Stimulated activated CD4-positive, alpha-beta T cell treated with anti-CD3 and anti-CD28 coated beads, Interleukin-1b, Interleukin-23, amount 100 ng/mL, for 4 hours (primary cell): ENCODE data around the gene MREG.

Experiments used
- DNase-seq, 2 donors: peaks; one replicate each; pipeline ENCODE4 v3.0.0-alpha.2; 2020; ENCODE audit warnings: low read depth in 2 of 2

MREG gene

GRCh38 chr2:215919624-215920243 is 93.6 kb downstream of the MREG start:
- DNase-seq = no peak

- no peak for DNase-seq
Measured at GRCh38 chr2:215918901-215919599, 94.3 kb downstream of the MREG start.

GRCh38 chr2:215917953-215918620 is 95.3 kb downstream of the MREG start:
- DNase-seq = no peak

- DNase-seq = no peak
Measured at GRCh38 chr2:215915441-215915840, 97.9 kb downstream of the MREG start.

- DNase-seq = no peak
Measured at GRCh38 chr2:215914777-215915165, 98.6 kb downstream of the MREG start.

DNA sequence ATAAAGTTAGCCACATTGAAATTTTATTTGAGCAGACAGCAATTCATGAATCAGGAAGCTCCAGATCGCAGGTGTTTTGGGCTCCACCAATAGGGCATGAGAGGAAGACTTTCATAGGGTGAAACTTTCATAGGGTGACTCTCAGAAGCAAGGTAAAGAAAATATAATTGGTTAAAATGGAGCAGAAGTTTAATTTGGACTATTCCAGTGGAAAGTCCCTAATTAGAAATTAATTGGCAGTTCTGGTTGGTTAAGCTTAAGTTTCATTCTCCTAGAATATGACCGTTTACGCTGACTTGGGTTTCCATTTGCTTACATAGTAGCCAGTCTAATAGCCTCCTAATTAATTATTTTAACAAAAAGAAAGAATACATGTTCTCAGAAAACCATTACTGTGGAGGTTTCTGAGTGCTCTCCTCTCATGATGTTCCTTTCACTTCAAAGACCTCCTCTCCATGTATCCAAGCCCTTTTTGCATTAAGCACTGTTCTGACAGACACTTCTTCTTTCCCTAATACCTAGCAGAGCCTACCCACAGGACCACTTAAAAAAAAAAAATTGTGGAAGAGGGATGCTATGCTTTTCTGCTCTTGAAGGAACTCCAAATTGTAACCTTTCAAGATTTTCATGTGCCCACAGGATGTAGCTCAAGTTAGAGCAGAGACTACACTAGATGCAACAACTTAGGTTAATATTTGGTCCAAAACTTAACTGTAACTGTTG is 99.1 kb downstream of the MREG start:
- no peak for DNase-seq

GRCh38 chr2:215912299-215912842 is 101.0 kb downstream of the MREG start:
- no peak for DNase-seq

GRCh38 chr2:215911301-215912085 is 101.9 kb downstream of the MREG start:
- DNase-seq = no peak

- no peak for DNase-seq
Measured at GRCh38 chr2:215910180-215910579, 103.2 kb downstream of the MREG start.

DNA sequence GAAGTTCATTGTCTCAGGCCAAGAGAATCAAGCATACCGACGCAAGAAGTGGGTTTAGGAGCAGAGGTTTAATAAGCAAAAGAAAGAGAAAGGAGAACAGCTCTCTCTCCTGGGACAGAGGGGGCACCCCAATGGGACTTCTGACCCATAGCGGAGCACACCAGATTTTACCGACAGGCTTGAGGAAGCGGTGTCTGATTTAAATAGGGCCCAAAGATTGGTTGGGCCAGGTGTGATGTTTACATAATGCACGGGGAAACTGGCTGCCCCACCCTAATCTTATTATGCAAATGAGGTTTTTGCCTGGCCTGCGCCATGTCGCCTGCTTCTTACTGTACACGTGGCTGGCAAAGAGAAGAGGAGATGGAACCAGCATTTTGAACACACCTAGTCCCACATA is 106.2 kb downstream of the MREG start:
- DNase-seq = no peak

GRCh38 chr2:215906458-215906857 is 106.9 kb downstream of the MREG start:
- DNase-seq = no peak

DNA sequence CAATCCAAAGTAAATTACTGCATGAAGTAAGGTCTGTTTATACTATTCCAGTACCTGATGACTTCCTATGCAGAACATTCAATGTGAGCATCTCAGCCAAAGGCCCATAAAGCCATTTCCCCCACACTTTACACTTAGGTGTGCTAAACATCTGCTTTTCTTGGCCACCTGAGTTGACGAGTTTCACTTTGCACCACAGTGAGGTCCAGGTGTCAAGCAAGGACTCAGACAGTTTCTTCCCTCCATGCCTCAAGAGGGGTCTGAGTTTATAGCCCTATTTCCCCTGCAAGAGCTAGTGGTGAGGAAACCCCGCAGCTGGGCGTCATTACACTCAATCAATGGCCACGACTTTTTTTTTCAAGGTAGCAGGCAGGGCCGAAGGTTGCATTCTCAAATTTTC is 107.7 kb downstream of the MREG start:
- DNase-seq = no peak

DNA sequence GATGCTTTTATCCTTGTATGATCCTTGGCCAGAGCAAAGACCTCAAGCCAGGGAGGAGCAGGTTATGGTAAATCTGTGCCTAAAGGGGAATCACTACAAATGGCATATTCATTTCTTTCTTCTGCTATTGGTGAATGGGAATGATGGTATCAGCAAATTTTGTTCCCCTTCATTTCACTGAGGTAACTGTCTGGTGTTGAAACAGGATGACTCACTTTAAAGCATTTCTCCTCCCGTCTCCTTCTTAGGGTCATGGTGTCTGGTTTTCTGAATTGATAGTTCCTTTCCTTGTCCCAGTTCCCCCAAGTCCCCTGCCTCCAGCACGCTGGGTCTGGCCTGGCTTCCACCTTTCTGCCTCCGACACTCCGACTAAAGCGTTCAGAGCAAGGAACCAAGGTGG is 109.2 kb downstream of the MREG start:
- no peak for DNase-seq

DNA sequence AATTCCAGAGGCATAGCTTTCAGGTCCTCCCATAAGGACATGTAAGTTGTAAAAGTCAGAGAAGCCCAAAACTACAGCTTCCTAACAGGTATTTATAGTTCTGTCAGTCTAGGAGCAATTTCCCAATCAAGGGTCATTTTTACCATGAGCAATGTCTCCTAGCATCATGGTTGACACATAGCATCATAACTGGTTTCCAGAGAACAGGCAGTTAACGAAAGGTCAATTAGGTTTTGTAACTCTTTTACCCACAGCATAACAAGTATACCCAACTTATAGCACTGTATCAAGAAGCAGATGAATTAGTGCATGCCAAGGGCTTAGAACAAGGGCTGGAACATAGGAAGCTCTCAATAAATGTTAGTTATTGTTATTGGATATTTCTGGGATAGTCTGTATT is 110.1 kb downstream of the MREG start:
- DNase-seq = no peak

DNA sequence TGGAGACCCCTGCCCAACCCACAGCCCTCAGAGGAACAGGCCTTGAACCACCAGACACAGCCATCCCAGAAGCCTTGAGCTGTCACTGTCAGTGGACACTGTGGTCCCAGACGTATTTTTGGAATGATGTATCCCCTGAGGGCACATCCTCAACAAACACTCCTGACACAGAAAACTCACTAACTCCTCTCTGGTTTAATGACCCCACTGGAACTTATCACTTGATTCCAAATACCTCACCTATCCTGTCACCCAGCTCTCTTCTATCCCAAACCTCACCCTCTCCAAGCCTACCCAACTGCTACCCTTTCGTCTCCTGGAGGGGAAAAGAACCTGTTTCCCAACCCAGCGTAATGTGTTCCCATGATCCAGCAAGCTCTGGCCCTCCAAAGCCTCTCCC is 111.6 kb downstream of the MREG start:
- no peak for DNase-seq

GRCh38 chr2:215900843-215901242 is 112.5 kb downstream of the MREG start:
- no peak for DNase-seq

GRCh38 chr2:215900203-215900611 is 113.1 kb downstream of the MREG start:
- no peak for DNase-seq

DNA sequence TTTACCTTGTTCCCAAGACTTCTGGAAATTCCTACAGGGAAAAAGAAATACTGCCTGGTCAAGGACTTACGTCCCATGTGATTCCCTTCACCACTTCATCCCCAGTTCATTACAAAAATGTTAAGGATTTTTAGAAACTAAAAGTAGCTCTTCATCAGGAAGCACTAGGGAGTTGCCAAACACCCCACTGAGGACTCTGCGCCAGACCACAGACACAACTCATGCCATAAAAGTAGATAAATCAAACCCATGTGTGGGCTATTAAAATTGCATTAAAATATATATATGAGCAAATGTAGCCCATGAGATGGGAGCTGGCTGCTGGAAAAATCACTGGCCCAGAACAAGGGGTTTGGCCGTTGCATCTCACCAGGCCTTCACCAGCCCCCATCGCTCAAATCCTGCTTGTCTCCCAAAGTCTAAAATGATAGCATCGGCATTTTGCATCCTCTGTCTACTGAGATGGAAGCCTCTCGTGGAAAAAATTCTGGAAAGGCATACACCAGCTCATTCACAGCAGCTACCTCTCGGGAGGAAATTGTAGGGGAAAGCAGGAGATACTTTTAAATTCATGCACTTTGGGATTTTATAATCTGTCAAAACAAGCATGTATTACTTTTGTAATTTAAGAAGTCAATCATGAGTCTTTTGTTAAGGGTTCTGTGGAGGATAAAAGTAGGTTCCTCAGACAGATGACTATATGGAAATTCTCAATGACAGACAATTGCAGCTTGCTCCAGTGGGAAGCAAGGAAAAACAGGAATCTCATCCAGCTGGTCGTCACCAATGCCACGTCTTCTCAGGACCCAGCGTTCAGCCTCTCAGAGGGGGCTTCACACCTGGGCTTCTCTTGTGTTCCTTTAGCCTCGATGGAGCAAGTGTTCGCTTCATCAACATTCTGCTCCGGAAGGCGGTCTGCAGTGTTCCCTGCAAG is 113.9 kb downstream of the MREG start:
- DNase-seq = no peak

DNA sequence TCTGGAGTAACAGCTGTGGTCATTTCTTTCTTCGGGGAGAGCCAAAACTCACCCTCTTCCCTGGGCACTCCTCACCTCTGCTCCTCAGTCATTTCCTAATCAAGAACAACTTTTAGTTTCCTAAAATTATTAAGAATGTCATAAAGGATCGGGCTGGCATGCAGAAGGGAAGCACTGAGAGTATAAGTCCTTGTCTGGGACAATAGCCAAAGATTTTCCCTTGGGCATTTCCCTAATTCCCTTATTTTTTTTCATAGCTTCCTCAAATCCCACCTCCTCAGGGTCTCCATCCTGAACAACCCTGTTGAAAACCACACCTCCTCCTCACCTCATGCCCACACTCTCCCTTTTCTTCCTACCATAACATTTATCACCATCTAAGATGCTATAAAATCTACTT is 115.0 kb downstream of the MREG start:
- DNase-seq = no peak

DNA sequence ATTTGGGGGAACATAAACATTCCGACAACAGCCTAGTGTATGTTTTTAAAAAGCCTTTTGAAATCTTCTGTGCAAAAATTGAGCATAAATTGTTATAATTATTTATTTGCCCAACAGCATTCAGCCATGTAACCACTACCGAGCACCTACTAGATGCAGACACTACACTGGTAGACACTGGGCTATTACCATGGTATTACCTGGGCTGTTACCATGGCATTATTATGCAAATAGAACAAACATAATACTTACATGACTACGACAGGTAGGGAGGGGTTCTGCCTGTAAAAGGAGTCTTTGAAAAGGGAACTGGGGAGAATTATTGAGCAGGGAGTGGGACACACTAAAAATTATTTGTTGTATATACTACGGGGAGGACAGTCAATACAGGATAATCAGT is 116.4 kb downstream of the MREG start:
- no peak for DNase-seq
